ENCODE data around the gene ZNF526. TPM values are rescaled to one million over a fixed set of nuclear protein-coding genes. Genes with fewer than 3 reads are reported as not detected.

Gene ZNF526
- total RNA-seq, 1 donor from 2014 or later = 11.1 TPM

DNA sequence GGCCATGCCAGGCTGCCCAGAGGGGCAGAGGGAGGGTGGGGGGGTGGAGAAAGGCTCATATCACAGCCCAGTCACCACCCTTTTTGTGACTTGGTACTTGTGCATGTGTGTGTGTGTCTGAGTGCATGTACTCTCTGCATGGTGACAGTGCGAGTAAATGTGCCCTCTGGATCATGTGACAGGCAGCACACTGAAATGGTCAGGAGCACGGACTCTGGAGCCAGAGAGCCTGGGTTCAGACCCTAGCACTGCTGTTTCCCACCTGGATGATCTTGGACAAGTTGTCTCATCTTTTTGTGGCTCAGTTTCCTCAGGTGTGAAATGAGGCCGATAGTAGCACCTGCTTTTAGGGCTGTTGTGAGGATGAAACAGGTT is 50.9 kb downstream of the ZNF526 start:
- Histone ChIP-seq H3K4me3 (ENCODE audit: low read depth, low read length) (peak overlapping the region; percentile 52), H3K36me3 (ENCODE audit: control insufficient read depth, insufficient read depth, low read length) (peaks cover 17% of the 10 kb centered on the region), H3K27me3 (ENCODE audit: control insufficient read depth, insufficient read depth, low read length) (no peaks in the 10 kb centered on the region)
- TF ChIP-seq, protein P1, sequence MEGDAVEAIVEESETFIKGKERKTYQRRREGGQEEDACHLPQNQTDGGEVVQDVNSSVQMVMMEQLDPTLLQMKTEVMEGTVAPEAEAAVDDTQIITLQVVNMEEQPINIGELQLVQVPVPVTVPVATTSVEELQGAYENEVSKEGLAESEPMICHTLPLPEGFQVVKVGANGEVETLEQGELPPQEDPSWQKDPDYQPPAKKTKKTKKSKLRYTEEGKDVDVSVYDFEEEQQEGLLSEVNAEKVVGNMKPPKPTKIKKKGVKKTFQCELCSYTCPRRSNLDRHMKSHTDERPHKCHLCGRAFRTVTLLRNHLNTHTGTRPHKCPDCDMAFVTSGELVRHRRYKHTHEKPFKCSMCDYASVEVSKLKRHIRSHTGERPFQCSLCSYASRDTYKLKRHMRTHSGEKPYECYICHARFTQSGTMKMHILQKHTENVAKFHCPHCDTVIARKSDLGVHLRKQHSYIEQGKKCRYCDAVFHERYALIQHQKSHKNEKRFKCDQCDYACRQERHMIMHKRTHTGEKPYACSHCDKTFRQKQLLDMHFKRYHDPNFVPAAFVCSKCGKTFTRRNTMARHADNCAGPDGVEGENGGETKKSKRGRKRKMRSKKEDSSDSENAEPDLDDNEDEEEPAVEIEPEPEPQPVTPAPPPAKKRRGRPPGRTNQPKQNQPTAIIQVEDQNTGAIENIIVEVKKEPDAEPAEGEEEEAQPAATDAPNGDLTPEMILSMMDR (IDR thresholded peaks at IDR 0.05; ENCODE audit: insufficient read depth, low read length, severe bottlenecking) = no peak
- FAIRE-seq (no peak), DNase-seq (ENCODE audit: low read depth) (no peak)

DNA sequence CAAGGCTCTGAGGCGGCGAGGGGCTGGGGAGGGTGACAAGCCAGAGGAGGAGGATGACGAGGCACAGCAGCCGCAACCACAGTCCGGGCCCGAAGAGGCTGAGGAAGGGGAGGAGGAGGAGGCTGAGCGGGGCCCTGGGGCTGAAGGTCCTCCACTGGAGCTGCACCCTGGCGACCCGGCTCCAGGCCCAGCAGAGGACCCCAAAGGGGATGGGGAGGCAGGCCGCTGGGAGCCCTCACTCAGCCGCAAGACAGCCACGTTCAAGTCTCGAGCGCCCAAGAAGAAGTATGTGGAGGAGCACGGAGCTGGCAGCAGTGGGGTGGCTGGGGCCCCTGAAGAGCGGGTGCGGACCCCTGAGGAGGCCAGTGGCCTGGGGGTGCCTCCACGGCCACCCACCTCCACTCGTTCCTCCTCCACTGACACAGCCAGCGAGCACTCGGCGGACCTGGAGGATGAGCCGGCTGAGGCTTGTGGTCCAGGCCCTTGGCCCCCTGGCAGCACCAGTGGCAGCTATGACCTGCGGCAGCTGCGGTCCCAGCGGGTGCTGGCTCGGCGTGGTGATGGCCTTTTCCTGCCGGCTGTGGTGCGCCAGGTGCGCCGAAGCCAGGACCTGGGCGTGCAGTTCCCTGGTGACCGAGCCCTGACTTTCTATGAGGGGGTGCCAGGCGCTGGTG is 51.9 kb downstream of the ZNF526 start:
- FAIRE-seq (no peak), DNase-seq (ENCODE audit: low read depth) (no peak)
- Histone ChIP-seq H3K4me3 (ENCODE audit: low read depth, low read length) (no peak overlapping the region), H3K36me3 (ENCODE audit: control insufficient read depth, insufficient read depth, low read length) (peaks cover 17% of the 10 kb centered on the region), H3K27me3 (ENCODE audit: control insufficient read depth, insufficient read depth, low read length) (no peaks in the 10 kb centered on the region)
- TF ChIP-seq, protein P1 (IDR thresholded peaks at IDR 0.05; ENCODE audit: insufficient read depth, low read length, severe bottlenecking) = no peak

DNA sequence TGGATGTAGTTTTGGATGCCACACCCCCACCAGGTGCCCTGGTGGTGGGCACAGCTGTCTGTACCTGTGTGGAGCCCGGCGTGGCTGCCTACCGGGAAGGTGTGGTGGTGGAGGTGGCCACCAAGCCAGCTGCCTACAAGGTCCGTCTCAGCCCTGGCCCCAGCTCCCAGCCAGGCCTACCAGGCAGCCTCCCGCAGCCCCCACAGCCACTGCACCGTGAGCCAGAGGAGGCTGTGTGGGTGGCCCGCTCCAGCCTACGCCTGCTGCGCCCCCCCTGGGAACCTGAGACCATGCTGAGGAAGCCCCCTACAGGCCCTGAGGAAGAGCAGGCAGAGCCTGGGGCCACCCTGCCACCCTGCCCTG is 52.4 kb downstream of the ZNF526 start:
- Histone ChIP-seq H3K36me3 (ENCODE audit: control insufficient read depth, insufficient read depth, low read length) (peaks cover 17% of the 10 kb centered on the region), H3K27me3 (ENCODE audit: control insufficient read depth, insufficient read depth, low read length) (no peaks in the 10 kb centered on the region), H3K4me3 (ENCODE audit: low read depth, low read length) (no peak overlapping the region)
- DNase-seq (ENCODE audit: low read depth) (no peak), FAIRE-seq (no peak)
- TF ChIP-seq, protein P1 (IDR thresholded peaks at IDR 0.05; ENCODE audit: insufficient read depth, low read length, severe bottlenecking) = no peak

DNA sequence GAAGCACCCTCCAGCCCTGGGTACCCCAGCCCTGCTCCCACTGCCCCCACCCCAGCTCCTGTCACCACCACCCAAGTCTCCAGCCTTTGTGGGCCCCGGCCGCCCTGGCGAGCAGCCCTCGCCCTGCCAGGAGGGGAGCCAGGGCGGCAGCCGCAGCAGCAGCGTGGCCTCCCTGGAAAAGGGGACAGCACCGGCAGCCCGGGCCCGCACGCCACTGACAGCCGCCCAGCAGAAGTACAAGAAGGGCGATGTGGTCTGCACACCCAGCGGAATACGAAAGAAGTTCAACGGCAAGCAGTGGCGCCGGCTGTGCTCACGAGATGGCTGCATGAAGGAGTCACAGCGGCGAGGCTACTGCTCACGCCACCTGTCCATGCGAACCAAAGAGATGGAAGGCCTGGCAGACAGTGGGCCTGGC is 52.9 kb downstream of the ZNF526 start:
- no peak for FAIRE-seq

DNA sequence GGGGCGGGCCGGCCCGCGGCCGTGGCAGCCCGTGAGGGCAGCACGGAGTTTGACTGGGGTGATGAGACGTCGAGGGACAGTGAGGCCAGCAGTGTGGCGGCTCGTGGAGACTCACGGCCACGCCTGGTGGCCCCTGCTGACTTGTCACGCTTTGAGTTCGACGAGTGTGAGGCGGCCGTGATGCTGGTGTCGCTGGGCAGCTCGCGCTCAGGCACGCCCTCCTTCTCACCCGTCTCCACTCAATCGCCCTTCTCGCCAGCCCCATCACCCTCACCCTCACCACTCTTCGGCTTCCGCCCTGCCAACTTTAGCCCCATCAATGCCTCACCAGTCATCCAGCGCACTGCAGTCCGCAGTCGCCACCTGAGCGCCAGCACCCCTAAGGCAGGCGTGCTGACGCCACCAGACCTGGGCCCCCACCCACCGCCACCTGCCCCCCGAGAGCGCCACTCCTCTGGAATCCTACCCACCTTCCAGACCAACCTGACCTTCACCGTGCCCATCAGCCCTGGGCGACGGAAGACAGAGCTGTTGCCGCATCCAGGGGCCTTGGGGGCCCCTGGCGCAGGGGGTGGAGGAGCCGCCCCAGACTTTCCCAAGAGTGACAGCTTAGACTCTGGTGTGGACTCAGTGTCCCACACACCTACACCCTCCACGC is 53.4 kb downstream of the ZNF526 start:
- H3K36me3 ChIP-seq (ENCODE audit: control insufficient read depth, insufficient read depth, low read length) = peaks cover 17% of the 10 kb centered on the region
- no peaks in the 10 kb centered on the region for H3K27me3 ChIP-seq (ENCODE audit: control insufficient read depth, insufficient read depth, low read length)
- DNase-seq (ENCODE audit: low read depth) = no peak
- TF ChIP-seq, protein P1 (IDR thresholded peaks at IDR 0.05; ENCODE audit: insufficient read depth, low read length, severe bottlenecking) = no peak
- no peak overlapping the region for H3K4me3 ChIP-seq (ENCODE audit: low read depth, low read length)
- no peak for FAIRE-seq

More for the DNA sequence above, 52.9 kb downstream of the ZNF526 start:
- TF ChIP-seq, protein P1 (IDR thresholded peaks at IDR 0.05; ENCODE audit: insufficient read depth, low read length, severe bottlenecking) = no peak
- no peak overlapping the region for H3K4me3 ChIP-seq (ENCODE audit: low read depth, low read length)
- peaks cover 17% of the 10 kb centered on the region for H3K36me3 ChIP-seq (ENCODE audit: control insufficient read depth, insufficient read depth, low read length)
- no peak for DNase-seq (ENCODE audit: low read depth)
- no peaks in the 10 kb centered on the region for H3K27me3 ChIP-seq (ENCODE audit: control insufficient read depth, insufficient read depth, low read length)
